Measurements from ENCODE around the gene SELENOS.
"Not testable (repeated sequence)": the region's sequence is repeated elsewhere in the genome, so short reads cannot be mapped to it uniquely, and the experiment has no call there.

Gene SELENOS

GRCh38 chr15:101309436-101310160 is 32.3 kb upstream of the SELENOS start:
- no peak for DNase-seq

- DNase-seq: peak; percentile 31
These were observed 31.5 kb upstream of the SELENOS start for GRCh38 chr15:101308604-101309435.

- DNase-seq: no peak
These were observed 30.8 kb upstream of the SELENOS start for GRCh38 chr15:101307897-101308603.

GRCh38 chr15:101307048-101307896 is 30.0 kb upstream of the SELENOS start:
- DNase-seq: no peak

- no peak for DNase-seq
These were observed 29.2 kb upstream of the SELENOS start for GRCh38 chr15:101306341-101307047.

GRCh38 chr15:101305820-101306255 is 28.6 kb upstream of the SELENOS start:
- no peak for DNase-seq

GRCh38 chr15:101303408-101303807 is 26.1 kb upstream of the SELENOS start:
- no peak for DNase-seq

- DNase-seq: no peak
These were observed 19.4 kb upstream of the SELENOS start for GRCh38 chr15:101296418-101297405.

- no peak for DNase-seq
These were observed 18.4 kb upstream of the SELENOS start for GRCh38 chr15:101295607-101296161.

GRCh38 chr15:101294731-101295606 is 17.7 kb upstream of the SELENOS start, which contains the start of gene SNRPA1:
SNRPA1 (minus strand) TSS chr15:101295248; CDS start chr15:101295178, 70 bp downstream.
- peak; percentile 87 for DNase-seq

- DNase-seq: no peak
These were observed 15.8 kb upstream of the SELENOS start for GRCh38 chr15:101293122-101293521.

- peak; percentile 9 for DNase-seq
These were observed 11.7 kb upstream of the SELENOS start for GRCh38 chr15:101288905-101289513.

- DNase-seq: not testable (repeated sequence)
These were observed 10.1 kb upstream of the SELENOS start for GRCh38 chr15:101287342-101287741.

- DNase-seq: no peak
These were observed 9.3 kb upstream of the SELENOS start for GRCh38 chr15:101286471-101287114.

- no peak for DNase-seq
These were observed 6.6 kb upstream of the SELENOS start for GRCh38 chr15:101283931-101284330.

- DNase-seq: no peak
These were observed 2.7 kb upstream of the SELENOS start for GRCh38 chr15:101280007-101280406.

GRCh38 chr15:101277943-101278564 is 769 bp upstream of the SELENOS start:
- no peak for DNase-seq
